GM21825 (cell line): ENCODE data around the gene SMIM35.
A peak's percentile ranks its signal among the peaks of the same experiment; 100 is the strongest.

Experiments used
- ATAC-seq: cut with Tn5 transposase; IDR thresholded peaks from one replicate; pipeline ENCODE4 v1.9.1; 2021; ENCODE audit warnings: mild to moderate bottlenecking, moderate library complexity; ENCODE audit not compliant: unreplicated experiment

Gene SMIM35

GRCh38 chr11:118086913-118087768 lies at the start of gene SMIM35:
Gene SMIM35, minus strand, starts transcription at chr11:118086963. Its CDS starts 206 bp downstream, at chr11:118086757.
- ATAC-seq, result no peak

GRCh38 chr11:118136341-118136740 lies 49.6 kb upstream of the SMIM35 start:
- ATAC-seq, result no peak

- no peak for ATAC-seq
Observed at GRCh38 chr11:118135796-118136165, 49.0 kb upstream of the SMIM35 start.

- ATAC-seq, result no peak
Observed at GRCh38 chr11:118135051-118135795, 48.5 kb upstream of the SMIM35 start.

GRCh38 chr11:118133816-118134215 lies 47.1 kb upstream of the SMIM35 start:
- ATAC-seq, result no peak

GRCh38 chr11:118132385-118133151 lies 45.8 kb upstream of the SMIM35 start:
- no peak for ATAC-seq

GRCh38 chr11:118129471-118130172 lies 42.9 kb upstream of the SMIM35 start:
- no peak for ATAC-seq

- ATAC-seq, result no peak
Observed at GRCh38 chr11:118128721-118129470, 42.1 kb upstream of the SMIM35 start.

- no peak for ATAC-seq
Observed at GRCh38 chr11:118128310-118128709, 41.5 kb upstream of the SMIM35 start.

GRCh38 chr11:118126082-118126838 lies 39.5 kb upstream of the SMIM35 start:
- no peak for ATAC-seq

- no peak for ATAC-seq
Observed at GRCh38 chr11:118124929-118125535, 38.3 kb upstream of the SMIM35 start.

- no peak for ATAC-seq
Observed at GRCh38 chr11:118120793-118121192, 34.0 kb upstream of the SMIM35 start.

- peak; percentile 68 for ATAC-seq
Observed at GRCh38 chr11:118117790-118118601, 31.2 kb upstream of the SMIM35 start.

- ATAC-seq, result no peak
Observed at GRCh38 chr11:118115048-118115447, 28.3 kb upstream of the SMIM35 start.

GRCh38 chr11:118114266-118114665 lies 27.5 kb upstream of the SMIM35 start:
- no peak for ATAC-seq

- no peak for ATAC-seq
Observed at GRCh38 chr11:118112711-118113430, 26.1 kb upstream of the SMIM35 start.

- ATAC-seq, result no peak
Observed at GRCh38 chr11:118111744-118112035, 24.9 kb upstream of the SMIM35 start.
